HCT116 (cell line): ENCODE measurements around the gene MAPK14. TPM values are rescaled to one million over a fixed set of nuclear protein-coding genes. Genes with fewer than 3 reads are reported as not detected.

ENCODE experiments used
- ATAC-seq: fragments of 200-7000 bp; cut with Tn5 transposase; 2 replicates; pipeline ENCODE4 v1.9.1; 2020; ENCODE audit warnings: mild to moderate bottlenecking, moderate library complexity
- BruUV-seq: library from RNA; stranded (reverse); fragments of 400-500 nt; replicated peaks from 2 replicates; lab custom pipeline; 2021; lab: Mats Ljungman, UMichigan
- CTCF ChIA-PET: fragments of 300-600 bp; sonication (Branson Sonifier 250); formaldehyde crosslinking; loops from one replicate; lab custom pipeline; 2021; ENCODE audit warnings: antibody characterized with exemption; lab: Charles Lee
- POLR2A ChIA-PET: fragments of 300-600, 350-600 bp; sonication (Branson Sonifier 250); formaldehyde crosslinking; loops from one replicate; lab custom pipeline; 2021; ENCODE audit warnings: antibody characterized with exemption; lab: Charles Lee
- RAD21 ChIA-PET, 2 experiments: fragments of 300-600 bp; sonication (Branson Sonifier 250); formaldehyde crosslinking; loops; one replicate each; lab custom pipeline; 2023; ENCODE audit warnings: low total read pairs in 2 of 2; ENCODE audit not compliant: uncharacterized antibody in 2 of 2, unreplicated experiment in 2 of 2, low non-redundant PET in 1 of 2; lab: Charles Lee
- DNase-seq: peaks from one replicate; pipeline ENCODE4 v3.0.0-alpha.2; 2010; ENCODE audit warnings: low read depth, low spot score
- H2AFZ ChIP-seq: fragments of 200-600 bp; shearing (Covaris generic), sonication (generic); 2 replicates; pipeline ENCODE4 v1.6.1; 2017; ENCODE audit warnings: low read depth, mixed run types, mixed read lengths, antibody characterized with exemption, low read length; ENCODE audit not compliant: poor library complexity, severe bottlenecking
- H3K27ac ChIP-seq: 2 replicates; pipeline ENCODE4 v1.5.1; 2012; ENCODE audit warnings: low read depth, low read length
- H3K27me3 ChIP-seq: fragments of 200-600 bp; sonication (generic); 2 replicates; pipeline ENCODE4 v1.6.1; 2016; ENCODE audit warnings: mixed run types, low read length, mixed read lengths; ENCODE audit not compliant: insufficient read depth
- H3K36me3 ChIP-seq, 2 experiments: fragments of 200-500 bp in 1 of 2; fragments of 200-600 bp in 1 of 2; sonication (Bioruptor generic) in 1 of 2; sonication (generic) in 1 of 2; 2 replicates each; pipeline versions ENCODE4 v1.5.1 to v1.6.1; 2014 to 2016; ENCODE audit warnings: low read length in 2 of 2, inconsistent platforms in 1 of 2, mixed read lengths in 1 of 2, mixed run types in 1 of 2; ENCODE audit not compliant: insufficient read depth in 2 of 2, control insufficient read depth in 1 of 2
- H3K4me1 ChIP-seq, 2 experiments: fragments of 200-600 bp in 1 of 2; sonication (generic) in 1 of 2; 2 replicates each; pipeline versions ENCODE4 v1.5.1 to v1.6.1; 2012 to 2017; ENCODE audit warnings: low read length in 2 of 2, inconsistent platforms in 1 of 2, mild to moderate bottlenecking in 1 of 2, mixed read lengths in 1 of 2, mixed run types in 1 of 2, moderate library complexity in 1 of 2; ENCODE audit not compliant: insufficient read depth in 2 of 2, control insufficient read depth in 1 of 2
- H3K4me2 ChIP-seq: fragments of 200-600 bp; sonication (generic); 2 replicates; pipeline ENCODE4 v1.6.1; 2017; ENCODE audit warnings: mixed run types, low read length, mixed read lengths
- H3K4me3 ChIP-seq, 2 experiments: fragments of 200-600 bp in 1 of 2; sonication (generic) in 1 of 2; replicated peaks in 1 of 2; 2 replicates each; pipeline ENCODE4 v1.5.1; 2011 to 2016; ENCODE audit warnings: low read length in 2 of 2, control low read depth in 1 of 2, low read depth in 1 of 2, mild to moderate bottlenecking in 1 of 2, mixed read lengths in 1 of 2, mixed run types in 1 of 2
- H3K79me2 ChIP-seq: fragments of 200-600 bp; sonication (generic); 2 replicates; pipeline ENCODE4 v1.6.1; 2017; ENCODE audit warnings: mild to moderate bottlenecking, mixed run types, low read length, moderate library complexity, mixed read lengths; ENCODE audit not compliant: insufficient read depth
- H3K9ac ChIP-seq: fragments of 200-600 bp; sonication (generic); 2 replicates; pipeline ENCODE4 v1.6.1; 2016; ENCODE audit warnings: low read length, mixed read lengths
- H3K9me2 ChIP-seq: fragments of 200-600 bp; sonication (generic), shearing (Covaris generic); 2 replicates; pipeline ENCODE4 v1.6.1; 2017; ENCODE audit warnings: mixed run types, mild to moderate bottlenecking, moderate library complexity; ENCODE audit not compliant: insufficient read depth
- H3K9me3 ChIP-seq, 2 experiments: fragments of 200-500 bp in 1 of 2; fragments of 200-600 bp in 1 of 2; sonication (Bioruptor generic) in 1 of 2; sonication (generic) in 1 of 2; 2 replicates each; pipeline ENCODE4 v1.6.1; 2014 to 2017; ENCODE audit warnings: low read length in 2 of 2, mixed read lengths in 2 of 2, inconsistent platforms in 1 of 2, low read depth in 1 of 2, mild to moderate bottlenecking in 1 of 2, mixed run types in 1 of 2, moderate library complexity in 1 of 2; ENCODE audit not compliant: control insufficient read depth in 1 of 2, insufficient read depth in 1 of 2
- H4K20me1 ChIP-seq: fragments of 200-600 bp; sonication (generic), shearing (Covaris generic); 2 replicates; pipeline ENCODE4 v1.6.1; 2017; ENCODE audit warnings: mixed run types, mild to moderate bottlenecking, moderate library complexity; ENCODE audit not compliant: insufficient read depth
- EGR1 ChIP-seq: IDR thresholded peaks from 2 replicates; pipeline ENCODE4 v1.6.1; 2012; ENCODE audit warnings: low read depth
- ELF1 ChIP-seq: IDR thresholded peaks from 2 replicates; pipeline ENCODE4 v1.6.1; 2012; ENCODE audit warnings: low read depth, borderline replicate concordance
- EZH2 ChIP-seq: fragments of 200-600 bp; sonication (generic); IDR thresholded peaks from 2 replicates; pipeline ENCODE4 v1.6.1; 2017; ENCODE audit warnings: antibody characterized with exemption, mixed run types
- EZH2phosphoT487 ChIP-seq: fragments of 200-600 bp; IDR thresholded peaks from 2 replicates; pipeline ENCODE4 v1.6.1; 2018; ENCODE audit warnings: antibody characterized with exemption, borderline replicate concordance
- FOSL1 ChIP-seq: IDR thresholded peaks from 2 replicates; pipeline ENCODE4 v1.6.1; 2012; ENCODE audit warnings: low read depth
- POLR2A ChIP-seq: IDR thresholded peaks from 2 replicates; pipeline ENCODE4 v1.7.0; 2011; ENCODE audit warnings: borderline replicate concordance; ENCODE audit not compliant: insufficient read depth, insufficient read length; ENCODE audit errors: extremely low read depth
- SP1 ChIP-seq: IDR thresholded peaks from 2 replicates; pipeline ENCODE4 v1.6.1; 2012; ENCODE audit warnings: low read depth
- SRF ChIP-seq: IDR thresholded peaks from 2 replicates; pipeline ENCODE4 v1.6.1; 2012; ENCODE audit warnings: low read depth
- TCF7L2 ChIP-seq: IDR thresholded peaks from 2 replicates; pipeline ENCODE4 v1.7.0; 2011; ENCODE audit warnings: borderline replicate concordance, inconsistent platforms; ENCODE audit not compliant: insufficient read depth, insufficient read length; ENCODE audit errors: extremely low read depth
- ZFX ChIP-seq: fragments of 450-650 bp; IDR thresholded peaks from 2 replicates; pipeline ENCODE4 v1.6.1; 2017
- ZNF274 ChIP-seq: fragments of 200-500 bp; sonication (Bioruptor generic); IDR thresholded peaks from 2 replicates; pipeline ENCODE4 v1.6.1; 2014; ENCODE audit warnings: mild to moderate bottlenecking, low read depth, low read length, inconsistent platforms
- intact Hi-C: fragments of 100-400 bp; cut with micrococcal nuclease; formaldehyde crosslinking; loops from 2 replicates; pipeline ENCODE4 v1.10.0; 2022
- total RNA-seq: library from RNA; stranded (reverse); gene quantifications from one replicate; pipeline ENCODE4 v1.2.1, GENCODE V29; 2021; ENCODE audit not compliant: unreplicated experiment
- TF ChIP-seq, protein P1 (sequence below): IDR thresholded peaks from 2 replicates; pipeline ENCODE4 v1.6.1; 2012; ENCODE audit warnings: low read depth
- TF ChIP-seq, protein P2 (sequence below): IDR thresholded peaks from 2 replicates; pipeline ENCODE4 v1.6.1; 2012
- TF ChIP-seq, protein P3 (sequence below): IDR thresholded peaks from 2 replicates; pipeline ENCODE4 v1.6.1; 2012

The MAPK14 gene
- total RNA-seq, 1 experiment from 2014 or later = 34.2 TPM

DNA sequence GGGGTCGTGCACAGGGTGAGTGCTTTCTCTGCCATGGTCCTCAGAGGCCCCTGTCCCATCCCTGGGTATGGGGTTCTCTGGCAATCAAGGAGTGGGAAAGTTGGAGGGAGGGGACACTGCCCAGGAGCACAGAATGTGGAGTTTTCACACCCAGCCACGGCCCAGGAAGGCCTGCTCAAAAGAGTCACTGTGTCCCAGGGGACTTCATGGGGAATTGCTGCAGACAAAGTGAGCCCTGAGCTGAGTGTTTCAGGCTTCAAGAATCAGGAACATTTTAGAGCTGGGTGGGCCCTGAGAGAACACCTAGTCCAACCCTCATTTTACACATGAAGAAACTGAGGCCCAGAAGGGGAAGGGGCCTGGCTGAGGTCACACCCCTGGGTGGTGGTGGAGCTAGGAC lies 108.4 kb downstream of the MAPK14 start:
- no peaks in the 10 kb centered on the region for H3K9me2 ChIP-seq
- POLR2A ChIA-PET = interaction anchor here (1.6 kb wide), 1 partner anchor 56 kb away, joined by 3 read pairs; no protein-coding TSS in a partner anchor
- no peak overlapping the region for H3K4me2 ChIP-seq
- peaks cover 16% of the 10 kb centered on the region in 2 experiments for H3K4me1 ChIP-seq
- H3K9ac ChIP-seq = no peak overlapping the region
- H3K9me3 ChIP-seq = no peaks in the 10 kb centered on the region
- peaks cover 17 to 29% of the 10 kb centered on the region in 2 experiments; a peak in 3 of 4 replicates for H3K36me3 ChIP-seq
- no peak overlapping the region for H3K4me3 ChIP-seq
- no peaks in the 10 kb centered on the region; the same call in 1 of the 2 replicates for H3K79me2 ChIP-seq
- DNase-seq (no peak), ATAC-seq (no peak)
- H3K27me3 ChIP-seq = no peaks in the 10 kb centered on the region
- CTCF ChIA-PET = no interaction called here
- intact Hi-C loops = no loop called here
- H3K27ac ChIP-seq = no peak overlapping the region
- BruUV-seq = no TSS peak
- no peak overlapping the region for H2AFZ ChIP-seq
- RAD21 ChIA-PET = no interaction called here
- H4K20me1 ChIP-seq = no peaks in the 10 kb centered on the region
- TF ChIP-seq SRF = no peak
- TF ChIP-seq EZH2phosphoT487 = no peak
- TF ChIP-seq ZNF274 = no peak
- no peak for TF ChIP-seq ELF1
- no peak for TF ChIP-seq EGR1
- TF ChIP-seq, protein P1, sequence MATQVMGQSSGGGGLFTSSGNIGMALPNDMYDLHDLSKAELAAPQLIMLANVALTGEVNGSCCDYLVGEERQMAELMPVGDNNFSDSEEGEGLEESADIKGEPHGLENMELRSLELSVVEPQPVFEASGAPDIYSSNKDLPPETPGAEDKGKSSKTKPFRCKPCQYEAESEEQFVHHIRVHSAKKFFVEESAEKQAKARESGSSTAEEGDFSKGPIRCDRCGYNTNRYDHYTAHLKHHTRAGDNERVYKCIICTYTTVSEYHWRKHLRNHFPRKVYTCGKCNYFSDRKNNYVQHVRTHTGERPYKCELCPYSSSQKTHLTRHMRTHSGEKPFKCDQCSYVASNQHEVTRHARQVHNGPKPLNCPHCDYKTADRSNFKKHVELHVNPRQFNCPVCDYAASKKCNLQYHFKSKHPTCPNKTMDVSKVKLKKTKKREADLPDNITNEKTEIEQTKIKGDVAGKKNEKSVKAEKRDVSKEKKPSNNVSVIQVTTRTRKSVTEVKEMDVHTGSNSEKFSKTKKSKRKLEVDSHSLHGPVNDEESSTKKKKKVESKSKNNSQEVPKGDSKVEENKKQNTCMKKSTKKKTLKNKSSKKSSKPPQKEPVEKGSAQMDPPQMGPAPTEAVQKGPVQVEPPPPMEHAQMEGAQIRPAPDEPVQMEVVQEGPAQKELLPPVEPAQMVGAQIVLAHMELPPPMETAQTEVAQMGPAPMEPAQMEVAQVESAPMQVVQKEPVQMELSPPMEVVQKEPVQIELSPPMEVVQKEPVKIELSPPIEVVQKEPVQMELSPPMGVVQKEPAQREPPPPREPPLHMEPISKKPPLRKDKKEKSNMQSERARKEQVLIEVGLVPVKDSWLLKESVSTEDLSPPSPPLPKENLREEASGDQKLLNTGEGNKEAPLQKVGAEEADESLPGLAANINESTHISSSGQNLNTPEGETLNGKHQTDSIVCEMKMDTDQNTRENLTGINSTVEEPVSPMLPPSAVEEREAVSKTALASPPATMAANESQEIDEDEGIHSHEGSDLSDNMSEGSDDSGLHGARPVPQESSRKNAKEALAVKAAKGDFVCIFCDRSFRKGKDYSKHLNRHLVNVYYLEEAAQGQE = no peak
- no peak for TF ChIP-seq POLR2A
- no peak for TF ChIP-seq SP1
- no peak for TF ChIP-seq FOSL1
- TF ChIP-seq ZFX = no peak
- no peak for TF ChIP-seq EZH2
- TF ChIP-seq, protein P2, sequence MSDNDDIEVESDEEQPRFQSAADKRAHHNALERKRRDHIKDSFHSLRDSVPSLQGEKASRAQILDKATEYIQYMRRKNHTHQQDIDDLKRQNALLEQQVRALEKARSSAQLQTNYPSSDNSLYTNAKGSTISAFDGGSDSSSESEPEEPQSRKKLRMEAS = no peak
- TF ChIP-seq, protein P3, sequence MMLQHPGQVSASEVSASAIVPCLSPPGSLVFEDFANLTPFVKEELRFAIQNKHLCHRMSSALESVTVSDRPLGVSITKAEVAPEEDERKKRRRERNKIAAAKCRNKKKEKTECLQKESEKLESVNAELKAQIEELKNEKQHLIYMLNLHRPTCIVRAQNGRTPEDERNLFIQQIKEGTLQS = no peak
- TF ChIP-seq TCF7L2 = no peak
